K562 (cell line): ENCODE results near the gene NANS. TPM values are rescaled to one million over a fixed set of nuclear protein-coding genes. Genes with fewer than 3 reads are reported as not detected.
A peak's percentile ranks its signal among the peaks of the same experiment; 100 is the strongest.

Experiments
- BCL6 ChIP-seq: fragments of 250-450 bp; sonication (Bioruptor Pico); IDR thresholded peaks from 2 replicates; pipeline ENCODE4 v1.4.0; 2020
- CHD1 ChIP-seq: fragments of 200-600 bp; sonication (generic); IDR thresholded peaks from one replicate; pipeline ENCODE4 v1.6.1; 2012; ENCODE audit warnings: mild to moderate bottlenecking, moderate library complexity, low read length, inconsistent platforms
- GABPB1 ChIP-seq: sonication (generic); formaldehyde crosslinking; IDR thresholded peaks from 2 replicates; pipeline ENCODE4 v1.8.0; 2022; ENCODE audit warnings: mild to moderate bottlenecking, missing genetic modification reagents
- JUND ChIP-seq, 2 experiments: IDR thresholded peaks; 2 replicates in 1 of 2; 3 replicates in 1 of 2; pipeline ENCODE4 v1.6.1; 2011; ENCODE audit warnings: borderline replicate concordance in 2 of 2, low read depth in 2 of 2, low read length in 2 of 2, improper control_type of control experiment in 1 of 2, missing biosample characterization in 1 of 2, missing genetic modification characterization in 1 of 2, missing genetic modification reagents in 1 of 2
- KAT8 ChIP-seq: fragments of 450-650 bp; IDR thresholded peaks from 2 replicates; pipeline ENCODE4 v1.6.1; 2016; ENCODE audit warnings: low read depth, mild to moderate bottlenecking
- NCOA4 ChIP-seq: fragments of 450-650 bp; IDR thresholded peaks from 2 replicates; pipeline ENCODE4 v1.6.1; 2018; ENCODE audit warnings: mild to moderate bottlenecking; ENCODE audit not compliant: partially characterized antibody
- POLR2G ChIP-seq: fragments of 200-400 bp; formaldehyde crosslinking; IDR thresholded peaks from 2 replicates; pipeline ENCODE4 v1.6.1; 2017; ENCODE audit warnings: low read depth, mild to moderate bottlenecking, antibody characterized with exemption, low read length, moderate library complexity
- RCOR1 ChIP-seq, 2 experiments: IDR thresholded peaks; 2 replicates each; pipeline ENCODE4 v1.6.1; 2012; ENCODE audit warnings: low read depth in 2 of 2, low read length in 2 of 2, borderline replicate concordance in 1 of 2, improper control_type of control experiment in 1 of 2
- SMAD4 ChIP-seq: fragments of 250-450 bp; sonication (Bioruptor Pico); conservative IDR thresholded peaks from 2 replicates; pipeline ENCODE4 v1.8.0; 2021; ENCODE audit warnings: inconsistent platforms, mild to moderate bottlenecking, moderate library complexity
- SMARCA5 ChIP-seq: fragments of 450-650 bp; IDR thresholded peaks from 2 replicates; pipeline ENCODE4 v1.6.1; 2016
- SOX6 ChIP-seq: fragments of 450-650 bp; IDR thresholded peaks from 2 replicates; pipeline ENCODE4 v1.6.1; 2014; ENCODE audit warnings: mild to moderate bottlenecking
- TAF15 ChIP-seq: fragments of 200-400 bp; formaldehyde crosslinking; IDR thresholded peaks from 2 replicates; pipeline ENCODE4 v1.6.1; 2017; ENCODE audit warnings: mild to moderate bottlenecking, low read depth, low read length, moderate library complexity
- TFAM ChIP-seq: fragments of 250-450 bp; sonication (Bioruptor Pico); conservative IDR thresholded peaks from 2 replicates; pipeline ENCODE4 v1.5.0; 2021; ENCODE audit warnings: mild to moderate bottlenecking, moderate library complexity
- polyA plus RNA-seq, 8 experiments: library from polyadenylated mRNA; depleted of rRNA in 4 of 8; stranded (reverse) in 5 of 8; unstranded in 3 of 8; fragments of >200 nt; fragmentation: Nextera tagmentation in 2 of 8; fragmentation: Illumina TruSeq in 1 of 8; extraction: Ambion mirVana in 2 of 8; extraction: Trizol in 1 of 8; gene quantifications; 2 replicates each; pipeline versions ENCODE4 v1.2.1 to v1.2.3, GENCODE V29; 2011 to 2014; ENCODE audit warnings: inconsistent platforms in 1 of 8, missing spikeins in 1 of 8
- total RNA-seq, 7 experiments: library from RNA; depleted of rRNA in 6 of 7; stranded (reverse); fragments of >200 nt in 6 of 7; fragmentation: Illumina TruSeq in 2 of 7; extraction: Trizol in 2 of 7; gene quantifications; 2 replicates each; pipeline versions ENCODE4 v1.2.1 to v1.2.3, GENCODE V29; 2011 to 2021; ENCODE audit warnings: low replicate concordance in 1 of 7
- TF ChIP-seq, protein P1 (sequence below): fragments of 250-450 bp; sonication (Bioruptor Pico); IDR thresholded peaks from 2 replicates; pipeline ENCODE4 v1.5.0; 2021
- TF ChIP-seq, protein P2 (sequence below), 2 experiments: fragments of 450-650 bp in 1 of 2; sonication (generic) in 1 of 2; formaldehyde crosslinking in 1 of 2; IDR thresholded peaks; 2 replicates each; pipeline versions ENCODE4 v1.7.1 to v1.9.0; 2016 to 2022; ENCODE audit warnings: inconsistent platforms in 1 of 2, mild to moderate bottlenecking in 1 of 2, missing genetic modification reagents in 1 of 2
- TF ChIP-seq, protein P3 (sequence below): IDR thresholded peaks from 2 replicates; pipeline ENCODE4 v1.6.1; 2012; ENCODE audit warnings: low read depth, low read length, improper control_type of control experiment, borderline replicate concordance

The NANS gene
- total and polyA plus RNA-seq, 9 of the 15 experiments (the other 6 are each of a cell fraction or from before 2014, with no cell fraction given): 37.1 to 181 (median 137) TPM

DNA sequence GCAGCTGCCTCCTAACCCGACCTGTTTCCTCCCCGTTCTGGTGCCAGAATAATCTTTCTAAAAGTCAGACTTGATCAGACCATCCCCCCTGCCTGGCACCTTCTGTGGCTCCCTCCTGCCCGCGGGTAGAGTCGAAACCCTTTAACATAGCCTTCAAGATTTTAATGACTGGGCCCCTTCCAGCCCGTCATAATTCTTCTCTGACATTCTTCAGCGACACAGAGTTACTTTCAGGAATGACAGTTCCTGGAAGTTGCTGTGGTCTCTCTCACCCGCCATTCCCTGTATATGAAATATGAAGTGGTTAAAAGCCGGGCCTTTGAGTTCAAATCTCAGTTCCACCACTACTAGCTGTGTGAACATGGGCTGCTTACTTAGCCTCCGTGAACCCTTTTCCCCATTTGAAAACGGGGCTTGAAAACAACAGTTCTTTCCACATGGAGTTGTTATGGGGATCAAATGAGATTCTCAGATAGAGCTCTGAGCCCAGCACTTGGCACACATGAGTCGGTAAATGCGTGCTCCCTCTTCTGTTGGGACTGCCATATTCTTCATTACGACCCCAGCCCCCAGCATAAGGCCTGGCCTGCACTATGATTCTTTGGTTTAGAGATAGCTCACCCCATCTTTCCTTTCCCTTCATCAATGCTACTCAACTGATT lies 737 bp downstream of the NANS start (continued):
- no peak for TF ChIP-seq JUND (IDR thresholded peaks at IDR 0.05; ENCODE audit: borderline replicate concordance, low read depth, low read length)
- TF ChIP-seq JUND (tag; IDR thresholded peaks at IDR 0.05; ENCODE audit: borderline replicate concordance, low read depth, low read length): peak; percentile 23; the same call in 1 of the 3 replicates
- 0 out of 2 replicates have a peak, but pooled peaks have one; percentile 43 for TF ChIP-seq SMAD4 (CRISPR knock-in tag)
- TF ChIP-seq TFAM (CRISPR knock-in tag): no peak
- no peak for TF ChIP-seq KAT8
- no peak for TF ChIP-seq BCL6 (CRISPR knock-in tag)
- no peak for TF ChIP-seq POLR2G
- TF ChIP-seq SOX6: no peak
- TF ChIP-seq TAF15: no peak
- TF ChIP-seq, protein P1, sequence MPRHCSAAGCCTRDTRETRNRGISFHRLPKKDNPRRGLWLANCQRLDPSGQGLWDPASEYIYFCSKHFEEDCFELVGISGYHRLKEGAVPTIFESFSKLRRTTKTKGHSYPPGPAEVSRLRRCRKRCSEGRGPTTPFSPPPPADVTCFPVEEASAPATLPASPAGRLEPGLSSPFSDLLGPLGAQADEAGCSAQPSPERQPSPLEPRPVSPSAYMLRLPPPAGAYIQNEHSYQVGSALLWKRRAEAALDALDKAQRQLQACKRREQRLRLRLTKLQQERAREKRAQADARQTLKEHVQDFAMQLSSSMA (CRISPR knock-in tag): no peak
- TF ChIP-seq SMARCA5: no peak
- TF ChIP-seq, protein P2, sequence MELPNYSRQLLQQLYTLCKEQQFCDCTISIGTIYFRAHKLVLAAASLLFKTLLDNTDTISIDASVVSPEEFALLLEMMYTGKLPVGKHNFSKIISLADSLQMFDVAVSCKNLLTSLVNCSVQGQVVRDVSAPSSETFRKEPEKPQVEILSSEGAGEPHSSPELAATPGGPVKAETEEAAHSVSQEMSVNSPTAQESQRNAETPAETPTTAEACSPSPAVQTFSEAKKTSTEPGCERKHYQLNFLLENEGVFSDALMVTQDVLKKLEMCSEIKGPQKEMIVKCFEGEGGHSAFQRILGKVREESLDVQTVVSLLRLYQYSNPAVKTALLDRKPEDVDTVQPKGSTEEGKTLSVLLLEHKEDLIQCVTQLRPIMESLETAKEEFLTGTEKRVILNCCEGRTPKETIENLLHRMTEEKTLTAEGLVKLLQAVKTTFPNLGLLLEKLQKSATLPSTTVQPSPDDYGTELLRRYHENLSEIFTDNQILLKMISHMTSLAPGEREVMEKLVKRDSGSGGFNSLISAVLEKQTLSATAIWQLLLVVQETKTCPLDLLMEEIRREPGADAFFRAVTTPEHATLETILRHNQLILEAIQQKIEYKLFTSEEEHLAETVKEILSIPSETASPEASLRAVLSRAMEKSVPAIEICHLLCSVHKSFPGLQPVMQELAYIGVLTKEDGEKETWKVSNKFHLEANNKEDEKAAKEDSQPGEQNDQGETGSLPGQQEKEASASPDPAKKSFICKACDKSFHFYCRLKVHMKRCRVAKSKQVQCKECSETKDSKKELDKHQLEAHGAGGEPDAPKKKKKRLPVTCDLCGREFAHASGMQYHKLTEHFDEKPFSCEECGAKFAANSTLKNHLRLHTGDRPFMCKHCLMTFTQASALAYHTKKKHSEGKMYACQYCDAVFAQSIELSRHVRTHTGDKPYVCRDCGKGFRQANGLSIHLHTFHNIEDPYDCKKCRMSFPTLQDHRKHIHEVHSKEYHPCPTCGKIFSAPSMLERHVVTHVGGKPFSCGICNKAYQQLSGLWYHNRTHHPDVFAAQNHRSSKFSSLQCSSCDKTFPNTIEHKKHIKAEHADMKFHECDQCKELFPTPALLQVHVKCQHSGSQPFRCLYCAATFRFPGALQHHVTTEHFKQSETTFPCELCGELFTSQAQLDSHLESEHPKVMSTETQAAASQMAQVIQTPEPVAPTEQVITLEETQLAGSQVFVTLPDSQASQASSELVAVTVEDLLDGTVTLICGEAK (IDR thresholded peaks at IDR 0.05): 0 out of 2 replicates have a peak, but pooled peaks have one; percentile 24
- TF ChIP-seq, protein P2 (CRISPR knock-in tag; IDR thresholded peaks at IDR 0.05): no peak
- no peak for TF ChIP-seq NCOA4
- TF ChIP-seq RCOR1 (IDR thresholded peaks at IDR 0.05; ENCODE audit: borderline replicate concordance in 1 of 2, low read depth in 2 of 2, low read length in 2 of 2): peak in 1 of 2 experiments; percentile 28; a peak in 1 of 4 replicates
- TF ChIP-seq, protein P3, sequence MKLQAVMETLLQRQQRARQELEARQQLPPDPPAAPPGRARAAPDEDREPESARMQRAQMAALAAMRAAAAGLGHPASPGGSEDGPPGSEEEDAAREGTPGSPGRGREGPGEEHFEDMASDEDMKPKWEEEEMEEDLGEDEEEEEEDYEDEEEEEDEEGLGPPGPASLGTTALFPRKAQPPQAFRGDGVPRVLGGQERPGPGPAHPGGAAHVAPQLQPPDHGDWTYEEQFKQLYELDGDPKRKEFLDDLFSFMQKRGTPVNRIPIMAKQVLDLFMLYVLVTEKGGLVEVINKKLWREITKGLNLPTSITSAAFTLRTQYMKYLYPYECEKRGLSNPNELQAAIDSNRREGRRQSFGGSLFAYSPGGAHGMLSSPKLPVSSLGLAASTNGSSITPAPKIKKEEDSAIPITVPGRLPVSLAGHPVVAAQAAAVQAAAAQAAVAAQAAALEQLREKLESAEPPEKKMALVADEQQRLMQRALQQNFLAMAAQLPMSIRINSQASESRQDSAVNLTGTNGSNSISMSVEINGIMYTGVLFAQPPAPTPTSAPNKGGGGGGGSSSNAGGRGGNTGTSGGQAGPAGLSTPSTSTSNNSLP: no peak
- no peak for TF ChIP-seq GABPB1
- TF ChIP-seq CHD1: no peak
